ENCODE results near the gene NXNL2. TPM values are rescaled to one million over a fixed set of nuclear protein-coding genes. Genes with fewer than 3 reads are reported as not detected.
A peak's percentile ranks its signal among the peaks of the same experiment; 100 is the strongest.

NXNL2 gene
- total RNA-seq (under 1 TPM in 2 of 4 donors, not detected in 2; 0.23 to 0.25 TPM), polyA plus RNA-seq (0.07 TPM)
- long read RNA-seq, donor 1 = 0 reads
- long read RNA-seq, donor 2 = 0 reads
- long read RNA-seq, donor 3 = 0 reads
- long read RNA-seq, donor 4 = 0 reads

DNA sequence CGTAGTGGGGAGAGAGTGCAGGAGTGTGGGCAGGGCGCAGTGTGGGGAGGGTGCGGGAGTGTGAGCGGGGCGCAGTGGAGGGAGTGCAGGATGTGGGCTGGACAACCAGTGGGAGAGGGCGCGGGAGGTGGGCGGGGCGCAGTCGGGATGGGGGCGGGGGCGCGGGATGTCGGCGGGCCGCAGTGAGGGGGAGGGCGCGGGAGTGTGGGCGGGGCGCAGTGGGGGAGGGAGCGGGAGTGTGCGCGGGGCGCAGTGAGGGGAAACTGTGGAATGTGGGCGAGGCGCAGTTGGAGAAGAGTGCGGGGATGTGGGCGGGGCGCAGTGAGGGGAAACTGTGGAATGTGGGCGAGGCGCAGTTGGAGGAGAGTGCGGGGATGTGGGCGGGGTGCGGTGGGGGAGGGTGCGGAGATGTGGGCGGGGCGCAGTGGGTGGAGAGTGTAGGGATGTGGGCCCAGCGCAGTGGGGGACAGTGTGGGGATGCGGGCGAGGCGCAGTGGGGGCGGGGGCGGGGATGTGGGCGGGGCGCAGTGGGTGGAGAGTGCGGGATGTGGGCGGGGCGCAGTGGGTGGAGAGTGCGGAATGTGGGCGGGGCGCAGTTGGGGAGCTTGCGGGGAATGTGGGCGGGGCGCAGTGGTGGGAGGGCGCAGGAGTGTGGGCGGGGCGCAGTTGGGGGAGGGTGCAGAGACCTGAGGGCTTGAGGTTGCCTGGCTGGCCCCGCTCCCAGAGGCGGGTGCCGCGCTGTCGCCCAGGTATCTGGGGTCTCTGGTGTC is at the start of gene NXNL2:
Gene NXNL2 (plus strand): TSS at position 723 of the 770 bp plus-strand sequence. CDS start 257 bp downstream, outside the sequence.
- H3K27me3 ChIP-seq (ENCODE audit: control insufficient read depth, insufficient read depth) = no peaks in the 10 kb centered on the region
- intact Hi-C loops (cut with DNase I) = no loop called here
- 2% methylated on average over 57 of the region's 62 CpGs for WGBS
- DNase-seq (peak; percentile 81 to 90 (median 89)), ATAC-seq (peak; percentile 80 to 84)
- H3K4me1 ChIP-seq (ENCODE audit: control insufficient read depth, insufficient read depth, low read length) = peaks cover 4% of the 10 kb centered on the region
- H3K27ac ChIP-seq (ENCODE audit: low read length) = no peak within 1 kb of the TSS
- H3K9me3 ChIP-seq (ENCODE audit: control insufficient read depth, low read length) = no peaks in the 10 kb centered on the region
- H3K4me3 ChIP-seq (ENCODE audit: low read length) = peak within 1 kb of the TSS; percentile 34

DNA sequence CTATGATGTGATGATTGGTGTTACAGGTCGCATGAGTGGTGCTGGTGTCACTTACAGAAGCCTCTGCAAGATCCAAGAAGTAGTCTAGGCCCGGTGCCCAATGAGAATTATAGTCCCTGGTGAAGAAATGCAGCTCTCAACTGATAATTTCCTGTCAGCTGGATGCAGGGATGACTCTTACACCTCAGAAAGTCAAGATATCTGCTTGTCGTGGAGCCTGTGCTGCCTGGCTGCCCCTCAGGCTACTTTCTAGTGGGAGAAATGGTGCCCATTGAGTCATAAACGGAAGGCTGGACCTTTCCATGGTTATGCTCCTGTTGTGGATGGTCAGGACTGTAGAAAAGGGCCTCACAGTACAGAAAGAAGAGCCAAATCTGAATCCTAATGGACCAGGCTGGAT is 46.8 kb upstream of the NXNL2 start:
- Histone ChIP-seq H3K4me1 (ENCODE audit: control insufficient read depth, insufficient read depth, low read length) (no peaks in the 10 kb centered on the region), H3K27me3 (ENCODE audit: control insufficient read depth, insufficient read depth) (no peaks in the 10 kb centered on the region), H3K27ac (ENCODE audit: low read length) (no peak overlapping the region), H3K9me3 (ENCODE audit: control insufficient read depth, low read length) (no peaks in the 10 kb centered on the region), H3K4me3 (ENCODE audit: low read length) (no peak overlapping the region)
- ATAC-seq = no peak
- WGBS = 68% methylated on average over 4 of the region's 4 CpGs
- intact Hi-C loops (cut with DNase I) = no loop called here
- no peak for DNase-seq

DNA sequence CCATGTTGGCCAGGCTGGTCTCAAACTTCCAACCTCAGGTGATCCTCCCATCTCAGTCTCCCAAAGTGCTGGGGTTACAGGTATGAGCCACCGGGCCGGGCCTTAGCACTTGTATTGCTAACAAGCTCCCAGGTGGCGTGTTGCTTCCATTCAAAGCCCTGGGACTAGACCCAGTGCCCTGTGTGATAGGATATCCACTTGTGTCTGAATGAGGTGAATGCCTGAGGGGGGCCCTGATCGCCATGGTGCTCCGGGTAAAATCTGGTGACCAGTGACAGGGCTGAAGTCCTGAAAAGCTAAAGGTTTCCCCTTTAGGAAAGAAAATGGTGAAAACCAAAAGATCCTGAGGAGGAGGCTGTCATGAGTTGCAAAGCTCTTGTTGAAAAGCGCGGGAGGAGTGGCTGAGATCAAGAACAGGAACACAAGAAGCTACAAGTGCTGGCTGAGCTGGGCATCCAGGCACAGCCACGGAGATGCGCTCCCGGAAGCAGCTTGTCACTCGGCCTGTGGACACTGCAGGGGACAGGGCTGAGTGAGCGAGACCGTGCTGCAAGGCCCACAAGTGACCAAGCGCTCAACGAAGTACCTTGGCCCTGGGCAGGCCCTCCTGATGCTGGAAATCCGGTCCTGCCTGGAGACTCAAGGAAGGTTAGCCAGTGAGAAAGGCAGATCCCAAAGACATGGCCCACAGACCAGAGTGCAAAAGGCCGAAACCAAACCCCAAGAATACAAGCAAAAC is 39.8 kb upstream of the NXNL2 start:
- no peaks in the 10 kb centered on the region for H3K9me3 ChIP-seq (ENCODE audit: control insufficient read depth, low read length)
- H3K27ac ChIP-seq (ENCODE audit: low read length) = no peak overlapping the region
- intact Hi-C loops (cut with DNase I) = loop anchor here in 1 of 4 donors (10.0 kb wide), 1 partner anchor 60 kb away; no protein-coding TSS in a partner anchor
- 94% methylated on average over 17 of the region's 17 CpGs for WGBS
- no peak for DNase-seq
- no peaks in the 10 kb centered on the region for H3K4me1 ChIP-seq (ENCODE audit: control insufficient read depth, insufficient read depth, low read length)
- ATAC-seq = no peak
- H3K27me3 ChIP-seq (ENCODE audit: control insufficient read depth, insufficient read depth) = no peaks in the 10 kb centered on the region
- H3K4me3 ChIP-seq (ENCODE audit: low read length) = no peak overlapping the region

DNA sequence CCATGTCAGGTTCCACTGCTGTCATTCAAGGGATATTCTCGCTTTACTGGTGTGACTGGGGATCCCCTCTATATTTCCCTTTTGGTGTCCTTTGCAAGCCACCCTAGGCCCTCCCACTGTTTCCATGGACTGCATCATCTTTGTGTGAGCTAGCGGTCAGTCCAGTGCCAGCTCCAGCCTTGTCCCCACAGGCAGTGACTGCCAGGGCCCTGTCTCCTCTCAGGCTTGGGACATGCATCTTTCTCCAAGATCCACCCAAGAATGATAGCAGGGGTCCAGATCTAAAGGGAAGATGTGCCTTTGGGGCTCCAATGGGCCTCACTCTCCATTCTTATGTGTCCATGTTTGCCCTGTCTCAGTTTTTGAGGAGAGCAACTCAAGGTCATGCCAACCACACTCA is 37.8 kb upstream of the NXNL2 start:
- 96% methylated on average over 2 of the region's 2 CpGs for WGBS
- DNase-seq (no peak), ATAC-seq (no peak)
- H3K4me1 ChIP-seq (ENCODE audit: control insufficient read depth, insufficient read depth, low read length) = no peaks in the 10 kb centered on the region
- intact Hi-C loops (cut with DNase I) = loop anchor here in 1 of 4 donors (10.0 kb wide), 1 partner anchor 58 kb away; no protein-coding TSS in a partner anchor
- no peaks in the 10 kb centered on the region for H3K9me3 ChIP-seq (ENCODE audit: control insufficient read depth, low read length)
- no peaks in the 10 kb centered on the region for H3K27me3 ChIP-seq (ENCODE audit: control insufficient read depth, insufficient read depth)
- H3K27ac ChIP-seq (ENCODE audit: low read length) = no peak overlapping the region
- no peak overlapping the region for H3K4me3 ChIP-seq (ENCODE audit: low read length)

DNA sequence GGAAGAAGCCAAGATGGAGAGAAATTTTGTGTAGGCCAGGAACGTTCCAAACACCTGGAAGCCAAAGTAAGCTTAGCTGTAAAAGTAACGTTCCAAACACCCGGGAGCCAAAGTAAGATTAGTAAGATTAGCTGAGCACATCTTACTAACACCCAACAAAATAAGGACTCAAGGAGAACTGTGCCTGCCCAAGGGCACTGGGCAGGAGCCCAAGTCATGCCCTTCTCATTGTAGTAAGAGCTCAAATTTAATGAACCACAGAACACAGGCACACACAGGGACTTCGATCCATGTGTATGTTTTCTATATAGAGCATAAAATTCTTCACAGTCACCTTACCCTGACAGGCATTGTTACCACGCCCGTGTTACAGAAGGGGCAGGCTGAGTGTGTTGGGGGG is 36.1 kb upstream of the NXNL2 start:
- DNase-seq (peak in 1 of 3 donors; percentile 62), ATAC-seq (peak; percentile 40 to 57)
- intact Hi-C loops (cut with DNase I) = loop anchor here in 1 of 4 donors (10.0 kb wide), 1 partner anchor 56 kb away; no protein-coding TSS in a partner anchor
- no peak overlapping the region for H3K4me3 ChIP-seq (ENCODE audit: low read length)
- no peaks in the 10 kb centered on the region for H3K4me1 ChIP-seq (ENCODE audit: control insufficient read depth, insufficient read depth, low read length)
- no peaks in the 10 kb centered on the region for H3K27me3 ChIP-seq (ENCODE audit: control insufficient read depth, insufficient read depth)
- WGBS = 74% methylated on average over 6 of the region's 6 CpGs
- no peak overlapping the region for H3K27ac ChIP-seq (ENCODE audit: low read length)
- no peaks in the 10 kb centered on the region for H3K9me3 ChIP-seq (ENCODE audit: control insufficient read depth, low read length)

DNA sequence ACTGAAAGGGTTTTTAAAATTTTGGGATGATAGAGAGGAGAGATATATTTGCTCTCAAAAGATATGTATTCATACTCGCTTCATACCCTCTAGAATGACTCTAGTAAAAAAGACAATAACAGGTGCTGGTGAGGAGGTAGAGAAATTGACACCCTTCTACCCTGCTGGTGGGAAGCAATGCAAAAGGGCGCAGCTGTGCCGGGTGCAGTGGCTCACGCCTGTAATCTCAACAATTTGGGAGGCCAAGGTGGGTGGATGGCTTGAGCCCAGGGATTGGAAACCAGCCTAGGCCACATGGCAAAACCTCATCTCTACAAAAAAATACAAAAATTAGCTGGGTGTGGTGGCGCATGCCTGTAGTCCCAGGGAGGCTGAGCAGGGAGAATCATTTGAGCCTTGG is 33.9 kb upstream of the NXNL2 start:
- WGBS = 96% methylated on average over 5 of the region's 5 CpGs

DNA sequence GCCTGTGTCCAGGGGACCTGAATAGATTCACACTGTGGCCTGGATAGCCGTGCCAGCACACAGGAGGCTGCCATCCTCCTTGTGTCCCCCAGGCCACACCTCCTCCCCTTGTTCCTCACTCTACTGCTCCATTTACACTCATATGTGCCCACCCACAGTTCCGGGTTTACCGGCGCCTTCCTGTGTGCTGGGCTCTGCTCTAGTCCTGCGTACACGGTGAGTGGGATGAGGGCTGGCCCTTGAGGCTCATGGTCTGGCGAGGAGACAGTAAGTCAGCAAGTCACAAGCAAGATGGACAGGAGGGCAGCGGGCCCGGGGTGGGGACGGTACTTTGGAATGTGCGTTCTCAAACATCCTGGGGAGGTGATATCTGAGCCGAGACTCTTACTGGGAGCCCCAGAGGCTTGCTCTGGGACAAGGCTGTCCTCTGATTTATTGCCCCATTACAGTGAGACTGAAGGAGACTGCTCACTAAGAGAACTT is 32.4 kb upstream of the NXNL2 start:
- no peak for DNase-seq
- no peak for ATAC-seq
- WGBS = 68% methylated on average over 12 of the region's 12 CpGs
- Histone ChIP-seq H3K4me3 (ENCODE audit: low read length) (no peak overlapping the region), H3K4me1 (ENCODE audit: control insufficient read depth, insufficient read depth, low read length) (no peaks in the 10 kb centered on the region), H3K9me3 (ENCODE audit: control insufficient read depth, low read length) (no peaks in the 10 kb centered on the region), H3K27ac (ENCODE audit: low read length) (no peak overlapping the region), H3K27me3 (ENCODE audit: control insufficient read depth, insufficient read depth) (no peaks in the 10 kb centered on the region)
- intact Hi-C loops (cut with DNase I) = no loop called here

More for the DNA sequence above, 33.9 kb upstream of the NXNL2 start:
- H3K4me1 ChIP-seq (ENCODE audit: control insufficient read depth, insufficient read depth, low read length) = no peaks in the 10 kb centered on the region
- intact Hi-C loops (cut with DNase I) = no loop called here
- no peaks in the 10 kb centered on the region for H3K27me3 ChIP-seq (ENCODE audit: control insufficient read depth, insufficient read depth)
- no peak overlapping the region for H3K4me3 ChIP-seq (ENCODE audit: low read length)
- DNase-seq (no peak), ATAC-seq (no peak)
- H3K9me3 ChIP-seq (ENCODE audit: control insufficient read depth, low read length) = no peaks in the 10 kb centered on the region
- no peak overlapping the region for H3K27ac ChIP-seq (ENCODE audit: low read length)

DNA sequence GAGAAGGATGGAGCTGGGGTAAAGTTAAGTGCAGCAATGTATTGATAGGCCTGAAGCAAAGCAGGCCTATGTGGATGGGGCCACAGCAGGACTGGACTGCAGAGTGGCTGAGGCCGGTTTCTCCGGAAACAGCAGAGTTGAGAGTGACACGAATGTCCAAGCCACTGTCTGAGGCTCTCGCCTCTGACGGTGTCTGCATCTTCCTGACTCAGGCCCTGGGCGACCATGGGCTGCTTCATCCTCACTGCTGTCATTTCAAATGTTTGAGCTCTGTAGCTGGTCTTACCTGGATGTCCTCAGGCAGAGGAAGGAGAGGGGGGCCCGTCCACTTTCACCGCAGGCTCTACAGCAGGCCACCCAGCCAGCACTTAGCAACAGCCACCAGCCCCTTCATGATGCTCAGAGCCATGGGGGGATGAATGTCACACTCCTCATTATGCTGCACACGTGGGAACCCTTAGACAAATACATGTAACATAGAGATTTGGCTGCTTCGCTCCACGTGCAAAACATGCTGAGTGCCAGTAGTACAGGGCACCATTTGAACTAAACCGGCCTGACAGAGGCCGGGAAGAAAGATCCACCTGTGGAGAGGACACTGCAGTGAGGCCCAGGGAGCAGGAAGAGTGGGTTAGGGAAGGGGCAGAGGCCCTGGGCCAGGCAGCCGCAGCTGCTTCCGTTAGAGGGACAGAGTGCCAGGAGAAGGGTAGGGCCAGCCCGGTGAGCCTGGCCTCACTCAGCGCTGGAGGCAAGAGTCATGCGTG is 31.7 kb upstream of the NXNL2 start:
- intact Hi-C loops (cut with DNase I) = no loop called here
- Histone ChIP-seq H3K4me1 (ENCODE audit: control insufficient read depth, insufficient read depth, low read length) (no peaks in the 10 kb centered on the region), H3K9me3 (ENCODE audit: control insufficient read depth, low read length) (no peaks in the 10 kb centered on the region), H3K27me3 (ENCODE audit: control insufficient read depth, insufficient read depth) (no peaks in the 10 kb centered on the region), H3K27ac (ENCODE audit: low read length) (no peak overlapping the region), H3K4me3 (ENCODE audit: low read length) (no peak overlapping the region)
- DNase-seq = no peak
- no peak for ATAC-seq
- 89% methylated on average over 18 of the region's 18 CpGs for WGBS

DNA sequence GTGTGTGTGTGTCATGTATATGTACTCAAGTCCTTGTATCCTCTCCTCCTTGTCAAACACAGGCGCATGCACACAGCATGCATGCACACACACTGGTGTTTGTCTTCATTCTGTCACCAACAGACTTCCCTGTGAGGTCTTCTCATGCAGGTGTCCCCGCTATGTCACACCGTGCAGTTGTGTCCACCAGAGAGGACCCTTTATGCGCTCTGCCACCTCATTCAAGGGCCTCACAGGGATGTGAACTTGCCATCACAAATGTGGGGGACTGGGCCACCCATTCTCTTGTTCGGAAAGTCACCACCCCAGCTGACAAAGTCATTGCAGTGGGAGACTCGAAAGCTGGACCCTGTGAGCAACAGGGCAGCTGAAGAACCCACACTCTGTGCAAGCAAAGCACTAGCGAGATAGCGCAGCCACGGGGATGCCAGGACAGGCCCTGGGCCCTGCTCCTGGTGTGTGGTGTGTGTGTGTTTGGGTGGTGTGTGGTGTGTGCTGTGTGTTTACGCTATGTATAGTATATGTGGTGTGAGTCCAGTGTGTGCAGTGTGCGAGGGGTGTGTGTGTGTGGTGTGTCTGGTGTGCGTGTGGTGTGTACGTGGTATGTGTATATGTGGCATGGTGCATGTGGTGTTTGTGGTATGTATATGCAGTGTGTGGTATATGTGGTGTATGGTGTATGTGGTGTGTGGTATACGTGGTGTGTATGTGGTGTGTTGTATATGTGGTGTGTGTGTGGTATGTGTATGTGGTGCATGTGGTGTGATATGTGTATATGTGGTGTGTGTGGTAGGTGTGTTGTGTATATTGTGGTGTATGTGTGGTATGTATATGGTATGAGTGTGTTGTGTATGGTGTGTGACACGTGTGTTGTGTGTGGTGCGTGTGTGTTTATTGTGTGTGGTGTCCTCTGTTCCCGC is 30.9 kb upstream of the NXNL2 start:
- intact Hi-C loops (cut with DNase I) = no loop called here
- 96% methylated on average over 17 of the region's 17 CpGs for WGBS
- Histone ChIP-seq H3K4me1 (ENCODE audit: control insufficient read depth, insufficient read depth, low read length) (no peaks in the 10 kb centered on the region), H3K27me3 (ENCODE audit: control insufficient read depth, insufficient read depth) (no peaks in the 10 kb centered on the region), H3K9me3 (ENCODE audit: control insufficient read depth, low read length) (no peaks in the 10 kb centered on the region), H3K27ac (ENCODE audit: low read length) (no peak overlapping the region), H3K4me3 (ENCODE audit: low read length) (no peak overlapping the region)
- peak in 1 of 2 donors; percentile 25 for ATAC-seq
- no peak for DNase-seq

DNA sequence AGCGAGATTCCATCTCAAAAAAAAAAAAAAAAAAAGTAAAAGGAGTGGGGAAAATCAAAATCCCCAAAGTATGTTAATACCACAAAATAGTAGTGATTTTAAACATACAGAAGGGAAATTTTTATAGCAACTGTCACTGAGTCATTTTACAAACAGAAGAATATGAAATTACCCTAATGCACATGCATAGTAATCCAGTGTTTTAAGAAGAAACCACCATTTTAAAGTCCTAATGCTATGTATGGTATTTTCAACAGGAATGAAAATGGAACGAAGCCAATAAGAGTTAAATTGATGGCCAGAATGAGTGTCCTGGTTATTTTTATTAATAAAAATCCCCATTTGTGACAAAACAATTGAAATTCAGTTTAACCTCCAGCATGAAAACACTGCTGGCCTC is 26.7 kb upstream of the NXNL2 start:
- no peaks in the 10 kb centered on the region for H3K27me3 ChIP-seq (ENCODE audit: control insufficient read depth, insufficient read depth)
- ATAC-seq (no peak), DNase-seq (no peak)
- H3K9me3 ChIP-seq (ENCODE audit: control insufficient read depth, low read length) = no peaks in the 10 kb centered on the region
- no peak overlapping the region for H3K4me3 ChIP-seq (ENCODE audit: low read length)
- intact Hi-C loops (cut with DNase I) = no loop called here
- no peaks in the 10 kb centered on the region for H3K4me1 ChIP-seq (ENCODE audit: control insufficient read depth, insufficient read depth, low read length)
- 95% methylated on average over 2 of the region's 2 CpGs for WGBS
- no peak overlapping the region for H3K27ac ChIP-seq (ENCODE audit: low read length)
